ENCODE results near the gene TM9SF2.

- TF ChIP-seq, protein P1, sequence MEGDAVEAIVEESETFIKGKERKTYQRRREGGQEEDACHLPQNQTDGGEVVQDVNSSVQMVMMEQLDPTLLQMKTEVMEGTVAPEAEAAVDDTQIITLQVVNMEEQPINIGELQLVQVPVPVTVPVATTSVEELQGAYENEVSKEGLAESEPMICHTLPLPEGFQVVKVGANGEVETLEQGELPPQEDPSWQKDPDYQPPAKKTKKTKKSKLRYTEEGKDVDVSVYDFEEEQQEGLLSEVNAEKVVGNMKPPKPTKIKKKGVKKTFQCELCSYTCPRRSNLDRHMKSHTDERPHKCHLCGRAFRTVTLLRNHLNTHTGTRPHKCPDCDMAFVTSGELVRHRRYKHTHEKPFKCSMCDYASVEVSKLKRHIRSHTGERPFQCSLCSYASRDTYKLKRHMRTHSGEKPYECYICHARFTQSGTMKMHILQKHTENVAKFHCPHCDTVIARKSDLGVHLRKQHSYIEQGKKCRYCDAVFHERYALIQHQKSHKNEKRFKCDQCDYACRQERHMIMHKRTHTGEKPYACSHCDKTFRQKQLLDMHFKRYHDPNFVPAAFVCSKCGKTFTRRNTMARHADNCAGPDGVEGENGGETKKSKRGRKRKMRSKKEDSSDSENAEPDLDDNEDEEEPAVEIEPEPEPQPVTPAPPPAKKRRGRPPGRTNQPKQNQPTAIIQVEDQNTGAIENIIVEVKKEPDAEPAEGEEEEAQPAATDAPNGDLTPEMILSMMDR (IDR thresholded peaks at IDR 0.05) = no peak
- no peak for TF ChIP-seq POLR2A (IDR thresholded peaks at IDR 0.05)
These were observed 23.8 kb upstream of the TM9SF2 start for GRCh38 chr13:99477493-99477892.
